SW480 (cell line): ENCODE results near the gene NEU3.
A peak's percentile ranks its signal among the peaks of the same experiment; 100 is the strongest.
"Not testable (repeated sequence)": the region's sequence is repeated elsewhere in the genome, so short reads cannot be mapped to it uniquely, and the experiment has no call there.

Experiments
- DNase-seq: peaks from one replicate; pipeline ENCODE4 v3.0.0-alpha.2; 2016; ENCODE audit warnings: low spot score

Gene NEU3

DNA sequence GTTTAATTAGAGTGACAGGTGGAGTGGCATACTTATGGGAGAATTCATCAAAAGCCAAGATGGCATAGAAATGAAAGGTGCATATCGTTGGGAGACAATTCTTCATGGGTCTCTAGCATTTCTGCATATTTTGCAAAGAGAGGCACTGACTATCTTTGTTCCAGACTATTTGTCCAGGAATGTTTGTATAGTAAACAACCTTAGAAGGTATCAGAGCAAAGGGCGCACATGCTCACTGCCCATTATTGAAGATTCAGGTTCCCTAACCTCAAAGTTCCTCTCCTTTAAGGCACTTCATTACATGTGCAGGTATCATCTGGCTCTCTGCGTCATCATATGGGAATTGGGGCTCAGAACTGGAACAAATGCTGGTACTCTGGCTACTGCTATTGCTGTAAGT, 4.7 kb upstream of the NEU3 start:
- DNase-seq: no peak

DNA sequence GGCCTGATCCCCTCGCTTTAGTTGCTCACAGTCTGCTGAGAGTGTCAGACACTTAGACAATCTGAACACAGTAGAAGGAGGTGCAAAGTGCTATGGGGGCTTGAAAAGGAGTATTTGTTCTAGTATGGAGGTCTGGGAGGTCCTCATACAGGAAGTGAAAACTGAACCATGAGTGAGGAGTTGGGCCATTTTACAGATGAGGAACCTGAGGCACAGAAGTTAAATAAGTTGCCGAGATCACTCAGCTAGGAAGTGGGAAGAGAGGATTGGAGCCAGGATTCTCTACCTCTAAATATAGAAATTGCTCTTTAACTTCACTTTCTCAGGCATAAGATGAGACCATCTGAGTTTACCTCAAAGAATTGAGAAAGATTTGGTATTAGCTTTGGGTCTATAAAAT, 4.0 kb upstream of the NEU3 start:
- no peak for DNase-seq

DNA sequence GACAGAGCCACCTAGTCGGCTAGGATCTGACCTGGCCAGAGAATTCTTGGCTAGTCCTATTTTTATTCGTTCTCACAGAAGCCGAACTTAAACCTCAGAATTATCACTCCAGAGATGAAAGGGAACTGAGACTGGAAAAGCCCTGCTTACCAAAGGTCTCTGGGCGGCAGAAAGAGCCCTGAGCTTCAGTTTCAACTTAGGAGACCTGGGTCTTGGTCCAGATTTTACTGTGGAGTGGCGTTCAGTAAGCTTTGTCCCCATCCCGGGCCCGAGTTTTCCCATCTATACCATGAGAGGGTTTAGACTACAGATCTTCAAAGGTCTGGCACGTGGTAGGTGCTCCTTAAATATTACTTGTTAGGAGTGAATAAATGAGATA, 516 bp downstream of the NEU3 start:
- no peak for DNase-seq

DNA sequence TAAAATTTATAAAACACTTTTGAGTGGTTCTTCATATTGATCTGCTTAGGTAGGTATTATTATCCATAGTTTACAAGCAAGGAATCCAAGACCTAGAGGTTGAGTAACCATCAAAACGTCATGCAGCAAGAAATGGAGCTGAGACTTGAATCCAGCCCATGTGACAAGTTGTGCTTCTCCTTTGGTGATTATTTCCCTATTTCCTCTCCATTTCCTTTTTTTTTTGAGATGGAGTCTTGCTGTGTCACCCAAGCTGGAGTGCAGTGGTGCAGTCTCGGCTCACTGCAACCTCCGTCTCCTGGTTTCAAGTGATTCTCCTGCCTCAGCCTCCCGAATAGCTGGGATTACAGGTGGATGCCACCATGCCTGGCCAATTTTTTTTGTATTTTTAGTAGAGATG, 1.4 kb downstream of the NEU3 start:
- not testable (repeated sequence) for DNase-seq

DNA sequence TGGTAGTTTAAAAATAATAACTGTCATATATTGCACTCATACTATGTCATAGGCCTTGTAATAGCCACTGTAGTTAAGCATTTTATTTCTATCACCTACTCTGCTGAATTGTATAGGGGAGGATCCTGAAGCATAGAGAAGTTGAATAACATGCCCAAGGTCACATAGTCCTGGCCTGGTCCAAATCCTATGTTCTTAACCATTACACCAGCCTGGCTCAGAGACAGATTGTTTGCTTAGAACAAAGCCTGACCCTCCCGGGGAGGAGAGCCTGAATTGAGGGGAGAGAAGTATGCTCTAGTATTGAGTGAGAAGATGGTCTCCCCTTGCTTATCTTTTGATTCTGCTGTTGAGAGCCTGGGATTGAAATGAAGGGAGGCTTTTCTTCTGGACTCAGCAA, 2.2 kb downstream of the NEU3 start:
- DNase-seq: no peak

DNA sequence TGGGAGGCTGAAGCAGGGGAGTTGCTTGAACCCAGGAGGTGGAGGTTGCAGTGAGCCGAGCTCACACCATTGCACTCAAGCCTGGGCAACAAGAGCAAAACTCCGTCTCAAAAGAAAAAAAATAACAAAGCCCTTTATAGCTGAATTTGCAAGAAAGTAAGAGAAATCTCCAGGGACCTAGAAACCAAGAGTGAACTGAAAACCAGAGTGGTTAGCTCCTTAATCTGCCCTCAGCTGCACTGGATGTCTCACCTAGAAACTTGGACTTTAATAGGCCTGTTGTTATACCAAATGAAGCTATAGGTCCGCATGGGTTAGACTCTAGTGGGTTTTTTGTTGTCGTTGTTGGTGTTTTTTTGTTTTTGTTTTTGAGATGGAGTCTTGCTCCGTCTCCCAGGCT, 4.1 kb downstream of the NEU3 start:
- no peak for DNase-seq

DNA sequence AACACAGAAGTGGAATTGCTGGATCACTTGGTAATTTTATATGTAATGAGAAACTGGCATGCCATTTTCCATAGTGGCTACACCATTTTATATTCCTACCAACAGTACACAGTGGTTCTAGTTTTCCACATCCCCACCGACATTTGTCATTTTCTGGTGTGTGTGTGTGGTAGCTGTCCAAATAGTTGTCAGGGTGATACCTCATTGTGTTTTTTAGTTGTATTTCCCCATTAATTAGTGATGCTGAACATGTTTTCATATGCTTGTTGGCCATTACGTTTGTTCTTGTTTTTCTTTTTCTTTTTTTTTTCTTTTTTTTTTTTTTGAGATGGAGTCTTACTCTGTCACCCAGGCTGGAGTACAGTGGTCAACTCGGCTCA, 12.2 kb downstream of the NEU3 start:
- no peak for DNase-seq

DNA sequence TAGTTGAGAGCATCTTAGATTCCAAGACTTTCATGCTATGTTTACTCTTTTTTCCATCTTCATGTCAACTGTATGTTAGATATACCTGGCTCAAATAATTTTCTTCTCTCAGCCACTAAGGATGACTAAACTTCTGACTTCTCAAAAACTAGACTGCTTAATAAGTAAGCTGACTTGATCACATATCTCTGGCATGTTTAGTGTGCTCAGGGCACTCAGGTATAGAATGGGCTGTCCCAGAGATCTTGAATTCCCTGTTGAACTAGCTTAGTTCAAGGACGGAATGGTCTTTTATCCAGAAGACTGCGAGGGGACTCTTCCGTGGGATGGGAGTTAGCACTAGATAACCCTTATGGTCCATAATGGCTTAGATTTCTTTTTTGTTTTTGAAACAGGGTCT, 13.0 kb downstream of the NEU3 start:
- no peak for DNase-seq

DNA sequence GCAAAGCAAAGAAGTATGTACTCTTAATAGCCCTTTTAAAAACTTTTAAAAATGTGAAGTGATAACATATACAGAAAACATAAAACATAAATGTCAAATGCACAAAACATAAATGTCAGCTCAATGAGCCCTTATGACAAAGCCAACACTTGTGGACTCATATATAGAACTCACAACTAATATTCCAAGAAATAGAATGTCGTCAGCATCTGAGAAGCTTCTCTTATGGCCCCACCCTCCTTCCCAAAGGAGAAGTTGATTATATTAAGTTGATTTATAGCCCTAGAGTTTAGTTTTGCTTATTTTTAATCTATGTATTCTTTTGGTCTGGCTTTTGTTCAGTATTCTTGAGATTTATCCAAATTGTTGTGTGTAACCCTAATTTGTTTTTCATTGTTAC, 13.8 kb downstream of the NEU3 start:
- no peak for DNase-seq

DNA sequence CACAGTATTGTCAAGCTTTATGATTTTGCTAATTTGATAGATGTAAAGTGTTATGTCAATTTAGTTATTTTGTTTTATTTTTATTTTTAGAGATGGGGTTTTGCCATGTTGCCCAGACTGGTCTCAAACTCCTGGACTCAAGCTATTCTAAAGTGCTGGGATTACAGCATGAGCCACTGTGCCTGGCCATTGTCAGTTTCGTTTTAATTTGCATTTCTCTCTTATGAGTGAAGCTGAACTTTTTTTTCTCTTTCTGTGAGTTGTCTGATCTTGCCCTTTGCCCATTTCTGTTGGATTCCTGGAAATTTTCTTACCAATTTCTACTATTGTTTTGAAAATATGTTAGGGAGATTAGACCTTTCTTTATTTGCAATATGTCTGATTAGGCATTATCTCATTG, 15.5 kb downstream of the NEU3 start:
- no peak for DNase-seq

DNA sequence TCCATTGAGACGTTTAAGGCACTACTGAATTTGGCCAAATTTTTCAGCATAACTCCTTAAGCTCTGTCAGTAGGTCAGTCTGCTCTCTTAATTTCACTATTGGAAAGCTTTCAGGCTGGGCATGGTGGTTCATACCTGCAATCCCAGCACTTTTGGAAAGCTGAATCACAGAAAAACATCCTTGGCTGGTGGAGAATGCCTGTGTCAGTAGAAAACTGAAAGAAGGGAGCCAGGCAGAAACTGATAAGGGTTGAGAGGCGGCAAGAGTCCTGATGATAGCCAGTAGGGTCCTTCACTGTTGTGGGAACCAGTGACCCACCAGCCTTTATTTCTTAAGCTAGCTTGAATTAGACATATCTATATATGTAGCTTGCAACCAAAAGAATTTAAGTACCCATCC, 22.6 kb downstream of the NEU3 start:
- DNase-seq: no peak

DNA sequence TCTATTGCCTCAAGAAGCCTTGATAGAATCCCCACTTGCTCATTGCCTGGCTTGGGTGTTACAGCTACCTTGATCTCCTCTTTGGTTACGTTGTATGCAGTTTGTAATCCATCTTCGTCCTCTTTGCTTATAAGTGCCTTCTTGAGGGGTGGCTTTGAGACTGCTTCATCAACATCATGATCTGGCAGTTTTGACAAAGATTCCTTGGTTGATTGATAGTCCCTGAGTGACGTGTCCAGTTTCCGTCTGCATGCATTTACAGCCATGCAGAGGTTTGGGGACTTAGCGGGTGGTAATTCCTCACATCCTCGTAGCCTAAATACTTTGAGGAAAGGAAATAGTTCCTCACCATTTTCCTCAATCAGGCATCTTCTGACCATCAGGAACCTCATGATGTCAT, 23.1 kb downstream of the NEU3 start:
- no peak for DNase-seq

DNA sequence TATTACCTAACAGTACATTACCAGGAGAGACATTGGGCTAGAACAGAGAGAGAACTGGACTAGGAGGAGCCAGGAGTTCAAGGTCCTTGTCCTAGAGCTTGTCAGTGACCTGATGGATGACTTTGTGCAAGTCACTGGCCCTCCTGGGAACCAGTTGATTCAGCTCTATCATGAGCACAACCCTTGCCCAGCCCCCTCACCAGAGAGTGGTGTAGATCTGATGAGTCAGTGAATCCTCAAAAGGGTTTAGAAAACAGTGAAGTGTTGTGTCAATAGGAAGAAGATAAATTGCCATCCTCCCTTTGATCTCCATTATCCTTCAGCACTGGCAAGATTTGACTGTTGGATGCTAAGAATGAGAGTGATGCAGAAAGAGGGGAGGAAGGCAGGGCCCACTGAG, 24.3 kb downstream of the NEU3 start:
- peak; percentile 31 for DNase-seq

DNA sequence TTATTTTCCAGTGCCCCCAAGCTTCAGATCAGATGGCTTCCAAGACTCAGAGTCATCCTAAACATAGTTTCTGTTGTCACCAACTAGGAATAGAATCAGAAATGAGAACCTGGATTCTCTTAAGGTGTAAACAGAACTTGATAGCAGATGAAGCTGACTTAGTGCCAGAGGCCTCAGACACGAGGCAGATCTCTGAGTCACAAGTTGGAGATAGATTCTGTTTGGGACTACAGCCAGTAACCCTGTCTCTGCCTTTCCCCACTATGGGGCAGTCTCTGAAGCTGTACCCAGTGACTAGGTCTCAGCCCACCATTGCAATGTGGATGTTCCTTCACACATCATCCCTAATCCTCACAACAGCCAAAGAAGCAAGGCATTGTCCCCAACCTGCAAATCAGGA, 25.4 kb downstream of the NEU3 start:
- no peak for DNase-seq

DNA sequence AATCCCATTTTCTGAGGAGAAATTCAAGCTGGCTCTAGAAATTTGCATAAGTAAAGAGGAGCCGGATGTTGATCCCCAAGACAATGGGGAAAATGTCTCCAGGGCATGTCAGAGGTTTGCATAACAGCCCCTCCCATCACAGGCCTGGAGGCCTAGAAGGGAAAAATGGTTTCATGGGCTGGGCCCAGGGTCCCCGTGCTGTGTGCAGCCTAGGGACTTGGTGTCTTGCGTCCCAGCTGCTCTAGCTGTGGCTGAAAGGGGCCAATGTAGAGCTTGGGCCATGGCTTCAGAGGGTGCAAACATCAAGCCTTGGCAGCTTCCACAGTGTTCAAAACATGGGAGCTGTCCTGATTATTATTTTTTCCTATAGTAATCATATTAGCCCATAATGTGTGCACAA, 30.5 kb downstream of the NEU3 start:
- DNase-seq: not testable (repeated sequence)

DNA sequence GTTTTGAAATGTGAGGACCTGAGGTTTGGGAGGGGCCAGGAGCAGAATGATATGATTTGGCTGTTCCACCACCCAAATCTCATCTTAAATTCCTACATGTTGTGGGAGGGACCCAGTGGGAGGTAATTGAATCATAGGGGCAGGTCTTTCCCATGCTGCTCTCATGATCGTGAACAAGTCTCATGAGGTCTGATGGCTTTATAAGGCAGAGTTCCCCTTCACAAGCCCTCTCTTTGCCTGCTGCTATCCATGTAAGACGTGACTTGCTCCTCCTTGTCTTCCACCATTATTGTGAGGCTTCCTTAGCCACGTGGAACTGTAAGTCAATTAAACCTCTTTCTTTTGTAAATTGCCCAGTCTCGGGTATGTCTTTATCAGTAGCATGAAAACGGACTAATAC, 31.6 kb downstream of the NEU3 start:
- DNase-seq: not testable (repeated sequence)

DNA sequence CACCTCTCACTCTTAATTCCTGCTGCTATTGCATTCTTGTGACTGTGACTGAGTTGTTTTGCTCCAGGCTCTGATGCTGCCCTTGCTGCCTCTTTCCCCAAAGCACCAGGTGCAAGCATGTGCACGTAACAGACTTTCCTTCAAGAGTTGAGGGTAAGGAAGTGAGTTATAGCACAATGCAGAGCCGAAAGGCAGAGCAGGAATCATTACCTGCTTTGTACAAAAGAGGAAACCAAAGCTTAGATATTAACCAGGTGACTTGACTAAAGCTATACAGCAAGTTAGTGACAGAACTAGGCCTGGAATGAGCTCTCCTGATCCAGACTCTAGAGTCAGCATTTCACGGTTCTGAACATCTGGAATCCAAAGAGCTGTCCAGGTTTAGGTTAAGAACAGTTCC, 33.6 kb downstream of the NEU3 start:
- DNase-seq: no peak

DNA sequence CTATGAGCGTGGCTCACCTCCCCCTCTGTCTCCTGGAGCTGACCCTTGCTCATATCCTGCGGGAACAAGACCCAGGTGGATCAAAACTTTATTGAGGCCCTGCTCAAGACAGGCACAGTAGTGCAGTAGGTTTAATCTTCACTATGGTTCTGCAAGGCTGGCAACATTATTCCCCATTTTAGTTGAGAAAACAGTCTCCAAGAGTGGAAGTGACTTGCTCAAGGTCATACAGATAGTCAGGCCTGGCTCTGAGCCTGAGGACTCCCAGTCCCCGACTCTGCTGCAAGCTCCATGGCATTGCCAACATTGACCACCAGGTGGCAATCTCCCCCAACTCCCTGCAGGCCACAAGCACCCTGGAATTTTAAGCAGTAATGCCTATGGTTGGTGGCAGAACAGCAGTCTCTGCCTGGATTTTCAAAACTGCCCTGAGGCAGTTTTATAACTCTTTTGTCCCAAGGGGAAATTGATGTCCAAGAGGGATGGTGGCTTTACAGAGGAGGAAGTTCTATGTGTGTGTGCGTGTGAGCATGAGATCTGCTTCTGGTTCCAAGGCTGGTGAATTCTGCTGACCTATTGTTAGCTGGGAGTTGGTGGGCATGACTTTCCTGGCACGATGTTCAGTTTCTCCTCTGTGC, 34.1 kb downstream of the NEU3 start:
- peak; percentile 76 for DNase-seq

DNA sequence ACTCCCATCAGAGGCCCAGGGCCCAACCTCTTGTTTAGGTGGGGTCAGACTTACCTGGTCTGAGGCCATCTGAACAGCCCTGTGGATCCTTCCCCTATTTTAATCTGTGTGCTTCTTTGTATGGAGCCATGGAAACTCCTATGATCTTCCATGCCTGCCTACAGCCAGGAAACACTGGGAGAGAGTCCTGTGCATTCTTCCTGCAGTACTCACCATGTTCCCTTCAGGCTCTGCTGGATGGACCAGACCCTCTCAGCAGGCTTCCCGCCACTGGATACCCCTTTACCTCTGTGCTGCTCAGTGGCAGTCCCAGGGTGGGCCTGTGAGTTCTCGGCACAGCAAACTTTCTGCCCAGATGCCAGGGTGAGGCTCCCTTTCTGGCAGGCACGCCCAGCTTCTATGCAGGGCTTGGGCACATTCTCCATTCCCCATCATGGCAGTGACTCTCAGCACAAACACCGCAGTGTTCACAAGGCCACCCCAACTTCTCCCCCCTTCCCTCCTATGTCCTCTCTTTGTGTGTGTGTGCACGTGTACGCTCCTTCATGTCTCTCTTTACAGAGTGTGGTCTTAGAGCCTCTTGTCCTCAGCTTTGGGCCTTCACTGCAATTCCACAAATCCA, 34.8 kb downstream of the NEU3 start:
- no peak for DNase-seq

DNA sequence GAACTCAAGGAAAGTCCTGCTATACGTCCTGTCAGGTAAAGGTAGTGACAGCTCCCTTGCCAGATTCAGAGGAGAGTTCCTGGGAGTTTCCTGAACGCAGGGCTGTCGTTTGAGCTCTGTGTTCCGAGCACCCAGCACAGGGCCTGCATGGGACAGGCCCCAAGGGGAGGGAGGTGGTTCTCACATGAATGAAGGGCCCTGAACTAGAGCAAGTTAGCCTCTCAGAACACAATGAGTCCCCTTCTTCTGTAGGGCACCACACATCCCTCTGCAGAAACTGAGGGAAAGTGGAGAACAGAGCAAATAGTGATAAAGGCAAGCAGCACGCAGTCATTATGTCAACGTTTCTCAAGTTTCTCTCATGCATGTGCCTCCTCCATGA, 35.3 kb downstream of the NEU3 start:
- no peak for DNase-seq

DNA sequence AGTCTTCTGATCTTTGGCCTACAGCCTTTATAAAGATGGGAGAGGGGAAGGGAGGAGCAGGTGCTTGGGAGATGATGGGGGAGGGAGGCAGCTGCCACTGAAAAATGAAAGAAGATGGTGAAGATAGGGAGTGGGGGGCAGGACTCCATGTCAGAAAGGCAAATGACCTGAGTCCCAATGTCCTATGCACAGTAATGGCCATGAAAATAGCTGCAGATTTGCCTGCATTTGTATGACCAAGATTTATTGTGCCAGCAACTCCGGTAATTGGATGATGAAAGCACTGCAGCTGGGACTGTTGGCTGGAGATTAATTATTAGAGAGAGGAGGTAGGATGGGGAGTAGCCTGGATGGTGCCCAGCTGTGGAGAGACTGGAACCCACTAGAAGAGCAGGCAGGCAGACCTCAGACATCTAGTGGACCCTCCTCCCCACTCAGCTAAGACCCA, 36.1 kb downstream of the NEU3 start:
- no peak for DNase-seq

DNA sequence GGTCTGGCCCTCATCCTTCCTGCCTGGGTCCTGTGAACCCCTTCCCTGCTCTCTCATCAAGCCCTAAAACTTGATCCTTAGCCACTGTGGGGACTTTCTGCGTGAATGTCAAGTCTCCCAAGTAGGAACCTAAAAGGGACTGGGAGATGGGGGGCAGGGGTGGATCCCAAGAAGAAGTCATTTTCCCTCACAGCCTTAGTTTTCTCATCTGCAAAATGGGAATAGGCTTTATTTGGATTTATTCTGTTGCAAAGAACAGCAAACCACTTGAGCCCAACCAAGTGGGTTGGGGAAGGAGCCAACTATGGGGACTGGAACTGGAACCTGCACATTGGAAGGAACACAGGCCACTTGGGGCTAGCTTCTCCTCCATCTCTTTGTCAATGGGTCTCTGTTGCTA, 36.8 kb downstream of the NEU3 start:
- DNase-seq: no peak

DNA sequence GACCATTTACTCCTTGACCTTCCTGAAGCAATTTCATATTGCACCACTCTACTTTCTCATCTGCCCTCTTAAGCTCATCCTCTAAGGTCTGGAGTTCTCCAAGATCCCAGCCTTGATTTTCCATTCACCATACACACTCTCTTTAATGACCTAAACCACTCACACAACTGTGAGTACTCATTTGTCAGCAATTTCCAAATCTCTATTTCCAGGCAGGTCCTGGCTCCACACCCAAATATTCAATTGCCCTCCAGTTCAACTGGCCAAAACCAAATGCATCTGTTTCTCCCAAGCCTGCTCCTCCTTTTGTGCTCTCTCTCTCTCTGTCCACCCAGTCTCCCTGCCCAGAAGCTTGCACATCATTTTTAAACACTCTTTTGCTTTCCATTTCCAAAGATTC, 39.6 kb downstream of the NEU3 start:
- DNase-seq: no peak

DNA sequence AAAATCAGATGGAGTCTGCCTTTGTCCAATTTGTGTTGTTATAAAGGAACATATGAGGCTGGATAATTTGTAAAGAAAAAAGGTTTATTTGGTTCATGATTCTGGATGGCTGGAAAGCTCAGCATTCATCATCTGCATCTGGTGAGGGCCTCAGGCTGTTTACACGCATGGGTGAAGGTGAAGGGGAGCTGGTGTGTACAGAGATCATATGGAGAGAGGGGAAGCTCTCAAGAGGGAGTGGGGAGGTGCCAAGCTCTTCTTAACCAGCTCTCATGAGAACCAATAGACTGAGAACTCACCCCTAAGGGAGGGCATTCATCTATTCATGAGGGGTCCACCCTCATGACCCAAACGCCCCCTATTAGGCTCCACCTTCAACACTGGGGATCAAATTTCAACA, 40.0 kb downstream of the NEU3 start:
- no peak for DNase-seq
